ENCODE measurements around the gene OSBPL1A. TPM values are rescaled to one million over a fixed set of nuclear protein-coding genes. Genes with fewer than 3 reads are reported as not detected.

The OSBPL1A gene
- 40.3 TPM for total RNA-seq
- polyA plus RNA-seq (ENCODE audit: insufficient read depth, low read depth, low replicate concordance) = 27.0 TPM
- long read RNA-seq, donor 1, partial matches to known transcripts = 0 of 2 reads
- long read RNA-seq, donor 1, other reads (novel, unspliced or antisense) = 0 of 2 reads
- long read RNA-seq, donor 2, transcript OSBPL1A-204 (14 exons, 3,317 nt) = major isoform, 6 of 6 reads
- long read RNA-seq, donor 2, partial matches to known transcripts = 0 of 6 reads
- long read RNA-seq, donor 2, other reads (novel, unspliced or antisense) = 0 of 6 reads
- long read RNA-seq, donor 3, partial matches to known transcripts = 17 of 20 reads
- long read RNA-seq, donor 3, other reads (novel, unspliced or antisense) = 0 of 20 reads
- long read RNA-seq, donor 4, full-length matches to known transcripts = 8 of 14 reads
- long read RNA-seq, donor 4, partial matches to known transcripts = 6 of 14 reads
- long read RNA-seq, donor 4, other reads (novel, unspliced or antisense) = 0 of 14 reads
- long read RNA-seq, donor 5 = 0 reads
- long read RNA-seq, donor 6, partial matches to known transcripts = 0 of 1 reads
- long read RNA-seq, donor 6, other reads (novel, unspliced or antisense) = 0 of 1 reads
- long read RNA-seq, donor 7, transcript OSBPL1A-204 (14 exons, 3,317 nt) = major isoform, 7 of 43 reads
- long read RNA-seq, donor 7, partial matches to known transcripts = 19 of 43 reads
- long read RNA-seq, donor 7, other reads (novel, unspliced or antisense) = 16 of 43 reads
- long read RNA-seq, donor 8, transcript OSBPL1A-204 (14 exons, 3,317 nt) = major isoform, 5 of 5 reads
- long read RNA-seq, donor 8, partial matches to known transcripts = 0 of 5 reads
- long read RNA-seq, donor 8, other reads (novel, unspliced or antisense) = 0 of 5 reads
- long read RNA-seq, donor 9, partial matches to known transcripts = 0 of 2 reads
- long read RNA-seq, donor 9, other reads (novel, unspliced or antisense) = 0 of 2 reads
- long read RNA-seq, donor 10, partial matches to known transcripts = 0 of 1 reads
- long read RNA-seq, donor 10, other reads (novel, unspliced or antisense) = 0 of 1 reads

- Histone ChIP-seq H3K9ac (ENCODE audit: low read length in 3 of 3) (peak within 1 kb of the TSS in 2 of 3 donors; percentile 60 to 93), H3K36me3 (ENCODE audit: control insufficient read depth in 2 of 3, insufficient read depth in 3 of 3, low read length in 3 of 3) (no peaks in the 10 kb centered on the region), H3K4me3 (ENCODE audit: low read length in 3 of 3) (peak within 1 kb of the TSS; percentile 59 to 96 (median 88)), H3K9me3 (ENCODE audit: control insufficient read depth in 2 of 3, insufficient read depth in 1 of 3, low read length in 3 of 3) (no peaks in the 10 kb centered on the region), H3K27ac (ENCODE audit: low read depth in 2 of 2, low read length in 2 of 2) (peak within 1 kb of the TSS in 1 of 2 donors; percentile 84), H3K4me1 (ENCODE audit: control insufficient read depth in 2 of 3, insufficient read depth in 2 of 3, low read depth in 1 of 3, low read length in 3 of 3) (peaks cover 0 to 4% (median 0%) of the 10 kb centered on the region in 3 donors), H3K27me3 (ENCODE audit: control insufficient read depth, insufficient read depth, low read length) (no peaks in the 10 kb centered on the region)
- no peak for TF ChIP-seq CTCF (IDR thresholded peaks at IDR 0.05; ENCODE audit: borderline replicate concordance, extremely low read depth, insufficient read depth)
- peak; percentile 96 to 98 (median 97) for DNase-seq
- intact Hi-C loops (cut with DNase I) = no loop called here
- no peak for FAIRE-seq
Measured at GRCh38 chr18:24397694-24398368, at the start of gene OSBPL1A. Gene OSBPL1A, minus strand, starts transcription at chr18:24397824. Its CDS starts 20,291 bp downstream, at chr18:24377533.

- Histone ChIP-seq H3K4me1 (ENCODE audit: control insufficient read depth in 2 of 3, insufficient read depth in 2 of 3, low read depth in 1 of 3, low read length in 3 of 3) (no peaks in the 10 kb centered on the region), H3K4me3 (ENCODE audit: low read length in 3 of 3) (no peak overlapping the region), H3K27me3 (ENCODE audit: control insufficient read depth, insufficient read depth, low read length) (no peaks in the 10 kb centered on the region), H3K36me3 (ENCODE audit: control insufficient read depth in 2 of 3, insufficient read depth in 3 of 3, low read length in 3 of 3) (peaks cover 10 to 36% (median 25%) of the 10 kb centered on the region in 3 donors), H3K27ac (ENCODE audit: low read depth in 2 of 2, low read length in 2 of 2) (no peak overlapping the region), H3K9ac (ENCODE audit: low read length in 3 of 3) (no peak overlapping the region), H3K9me3 (ENCODE audit: control insufficient read depth in 2 of 3, insufficient read depth in 1 of 3, low read length in 3 of 3) (no peaks in the 10 kb centered on the region)
- no peak for TF ChIP-seq CTCF (IDR thresholded peaks at IDR 0.05; ENCODE audit: borderline replicate concordance, extremely low read depth, insufficient read depth)
- DNase-seq = peak in 1 of 5 donors; percentile 12
- FAIRE-seq = no peak
- intact Hi-C loops (cut with DNase I) = no loop called here
Measured at GRCh38 chr18:24446953-24447538, 49.4 kb upstream of the OSBPL1A start.

GRCh38 chr18:24446453-24446852, 48.8 kb upstream of the OSBPL1A start:
- no peak for FAIRE-seq
- DNase-seq = no peak
- Histone ChIP-seq H3K9me3 (ENCODE audit: control insufficient read depth in 2 of 3, insufficient read depth in 1 of 3, low read length in 3 of 3) (no peaks in the 10 kb centered on the region), H3K27ac (ENCODE audit: low read depth in 2 of 2, low read length in 2 of 2) (no peak overlapping the region), H3K4me3 (ENCODE audit: low read length in 3 of 3) (no peak overlapping the region), H3K27me3 (ENCODE audit: control insufficient read depth, insufficient read depth, low read length) (no peaks in the 10 kb centered on the region), H3K4me1 (ENCODE audit: control insufficient read depth in 2 of 3, insufficient read depth in 2 of 3, low read depth in 1 of 3, low read length in 3 of 3) (no peaks in the 10 kb centered on the region), H3K9ac (ENCODE audit: low read length in 3 of 3) (no peak overlapping the region), H3K36me3 (ENCODE audit: control insufficient read depth in 2 of 3, insufficient read depth in 3 of 3, low read length in 3 of 3) (peaks cover 10 to 36% (median 25%) of the 10 kb centered on the region in 3 donors)
- TF ChIP-seq CTCF (IDR thresholded peaks at IDR 0.05; ENCODE audit: borderline replicate concordance, extremely low read depth, insufficient read depth) = no peak
- intact Hi-C loops (cut with DNase I) = no loop called here

Data from kidney (tissue), 22 donors.